ENCODE measurements around the gene DDX27.

Gene DDX27

GRCh38 chr20:49281059-49281912 is 62.1 kb downstream of the DDX27 start:
- Histone ChIP-seq H2BK5ac (ENCODE audit: low read length) (no peak overlapping the region), H3K4me3 (ENCODE audit: low read length) (peak overlapping the region; percentile 64), H2BK15ac (replicated peaks; ENCODE audit: low read depth) (no peak overlapping the region), H2AK5ac (ENCODE audit: low read length) (no peak overlapping the region), H3K27me3 (ENCODE audit: insufficient read depth, low read length, poor library complexity) (no peaks in the 10 kb centered on the region), H3K4me1 (ENCODE audit: control insufficient read depth, low read depth, low read length) (peaks cover 5% of the 10 kb centered on the region), H3K79me1 (ENCODE audit: low read length) (peaks cover 8% of the 10 kb centered on the region), H3K18ac (ENCODE audit: low read length) (no peak overlapping the region), H3K9ac (ENCODE audit: low read length) (peak overlapping the region; percentile 78), H3K4me2 (ENCODE audit: low read length) (peak overlapping the region; percentile 97), H3K23ac (ENCODE audit: low read length) (no peak overlapping the region), H3K79me2 (ENCODE audit: control insufficient read depth, insufficient read depth, low read length) (peaks cover 92% of the 10 kb centered on the region), H4K5ac (ENCODE audit: low read length) (no peak overlapping the region), H3K56ac (ENCODE audit: low read length) (peak overlapping the region; percentile 98), H3K4ac (ENCODE audit: low read depth, low read length) (no peak overlapping the region), H4K8ac (ENCODE audit: low read depth, low read length) (no peak overlapping the region), H3K27ac (ENCODE audit: low read depth, low read length) (no peak overlapping the region), H2BK120ac (ENCODE audit: low read depth, low read length) (no peak overlapping the region), H3K36me3 (ENCODE audit: control insufficient read depth, insufficient read depth, low read length) (peaks cover 54% of the 10 kb centered on the region)
- WGBS (ENCODE audit: extremely low coverage, insufficient coverage, low lambda C conversion rate): no CpG with 5 or more reads among the region's 13 CpGs
- peak; percentile 95 for DNase-seq

GRCh38 chr20:49281913-49282467 is 62.8 kb downstream of the DDX27 start:
- H3K23ac ChIP-seq (ENCODE audit: low read length): no peak overlapping the region
- no peak overlapping the region for H4K5ac ChIP-seq (ENCODE audit: low read length)
- peaks cover 5% of the 10 kb centered on the region for H3K4me1 ChIP-seq (ENCODE audit: control insufficient read depth, low read depth, low read length)
- H3K79me1 ChIP-seq (ENCODE audit: low read length): peaks cover 7% of the 10 kb centered on the region
- peak overlapping the region; percentile 78 for H3K9ac ChIP-seq (ENCODE audit: low read length)
- H3K27ac ChIP-seq (ENCODE audit: low read depth, low read length): no peak overlapping the region
- H3K4ac ChIP-seq (ENCODE audit: low read depth, low read length): no peak overlapping the region
- no peak overlapping the region for H2BK5ac ChIP-seq (ENCODE audit: low read length)
- H4K8ac ChIP-seq (ENCODE audit: low read depth, low read length): no peak overlapping the region
- H3K18ac ChIP-seq (ENCODE audit: low read length): no peak overlapping the region
- peak overlapping the region; percentile 64 for H3K4me3 ChIP-seq (ENCODE audit: low read length)
- no peaks in the 10 kb centered on the region for H3K27me3 ChIP-seq (ENCODE audit: insufficient read depth, low read length, poor library complexity)
- peaks cover 92% of the 10 kb centered on the region for H3K79me2 ChIP-seq (ENCODE audit: control insufficient read depth, insufficient read depth, low read length)
- WGBS (ENCODE audit: extremely low coverage, insufficient coverage, low lambda C conversion rate): no CpG with 5 or more reads among the region's 9 CpGs
- no peak overlapping the region for H2BK15ac ChIP-seq (replicated peaks; ENCODE audit: low read depth)
- no peak overlapping the region for H2BK120ac ChIP-seq (ENCODE audit: low read depth, low read length)
- DNase-seq: peak; percentile 22
- H2AK5ac ChIP-seq (ENCODE audit: low read length): no peak overlapping the region
- peaks cover 61% of the 10 kb centered on the region for H3K36me3 ChIP-seq (ENCODE audit: control insufficient read depth, insufficient read depth, low read length)
- peak overlapping the region; percentile 97 for H3K4me2 ChIP-seq (ENCODE audit: low read length)
- H3K56ac ChIP-seq (ENCODE audit: low read length): peak overlapping the region; percentile 89

GRCh38 chr20:49282584-49283171 is 63.5 kb downstream of the DDX27 start:
- peak; percentile 42 for DNase-seq
- Histone ChIP-seq H3K36me3 (ENCODE audit: control insufficient read depth, insufficient read depth, low read length) (peaks cover 65% of the 10 kb centered on the region), H2BK15ac (replicated peaks; ENCODE audit: low read depth) (no peak overlapping the region), H3K4me2 (ENCODE audit: low read length) (peak overlapping the region; percentile 97), H3K27ac (ENCODE audit: low read depth, low read length) (no peak overlapping the region), H4K5ac (ENCODE audit: low read length) (no peak overlapping the region), H3K79me1 (ENCODE audit: low read length) (peaks cover 4% of the 10 kb centered on the region), H3K9ac (ENCODE audit: low read length) (peak overlapping the region; percentile 78), H3K4me1 (ENCODE audit: control insufficient read depth, low read depth, low read length) (peaks cover 5% of the 10 kb centered on the region), H3K27me3 (ENCODE audit: insufficient read depth, low read length, poor library complexity) (no peaks in the 10 kb centered on the region), H3K56ac (ENCODE audit: low read length) (peak overlapping the region; percentile 89), H2AK5ac (ENCODE audit: low read length) (no peak overlapping the region), H3K79me2 (ENCODE audit: control insufficient read depth, insufficient read depth, low read length) (peaks cover 92% of the 10 kb centered on the region), H3K23ac (ENCODE audit: low read length) (peak overlapping the region; percentile 68), H2BK5ac (ENCODE audit: low read length) (no peak overlapping the region), H3K4me3 (ENCODE audit: low read length) (peak overlapping the region; percentile 64), H3K18ac (ENCODE audit: low read length) (no peak overlapping the region), H2BK120ac (ENCODE audit: low read depth, low read length) (no peak overlapping the region), H3K4ac (ENCODE audit: low read depth, low read length) (no peak overlapping the region), H4K8ac (ENCODE audit: low read depth, low read length) (no peak overlapping the region)
- no CpG with 5 or more reads among the region's 20 CpGs for WGBS (ENCODE audit: extremely low coverage, insufficient coverage, low lambda C conversion rate)

- H3K4me3 ChIP-seq (ENCODE audit: low read length): peak overlapping the region; percentile 64
- no peak overlapping the region for H2BK120ac ChIP-seq (ENCODE audit: low read depth, low read length)
- no peak overlapping the region for H2BK15ac ChIP-seq (replicated peaks; ENCODE audit: low read depth)
- no peak overlapping the region for H2AK5ac ChIP-seq (ENCODE audit: low read length)
- H3K18ac ChIP-seq (ENCODE audit: low read length): no peak overlapping the region
- no peak overlapping the region for H3K23ac ChIP-seq (ENCODE audit: low read length)
- peak overlapping the region; percentile 97 for H3K4me2 ChIP-seq (ENCODE audit: low read length)
- peak overlapping the region; percentile 78 for H3K9ac ChIP-seq (ENCODE audit: low read length)
- no peak overlapping the region for H4K5ac ChIP-seq (ENCODE audit: low read length)
- H3K4me1 ChIP-seq (ENCODE audit: control insufficient read depth, low read depth, low read length): peaks cover 5% of the 10 kb centered on the region
- peaks cover 4% of the 10 kb centered on the region for H3K79me1 ChIP-seq (ENCODE audit: low read length)
- no CpG with 5 or more reads among the region's 9 CpGs for WGBS (ENCODE audit: extremely low coverage, insufficient coverage, low lambda C conversion rate)
- H4K8ac ChIP-seq (ENCODE audit: low read depth, low read length): no peak overlapping the region
- H3K27me3 ChIP-seq (ENCODE audit: insufficient read depth, low read length, poor library complexity): no peaks in the 10 kb centered on the region
- peak overlapping the region; percentile 89 for H3K56ac ChIP-seq (ENCODE audit: low read length)
- H3K36me3 ChIP-seq (ENCODE audit: control insufficient read depth, insufficient read depth, low read length): peaks cover 67% of the 10 kb centered on the region
- H3K79me2 ChIP-seq (ENCODE audit: control insufficient read depth, insufficient read depth, low read length): peaks cover 93% of the 10 kb centered on the region
- DNase-seq: peak; percentile 29
- H3K4ac ChIP-seq (ENCODE audit: low read depth, low read length): no peak overlapping the region
- no peak overlapping the region for H2BK5ac ChIP-seq (ENCODE audit: low read length)
- H3K27ac ChIP-seq (ENCODE audit: low read depth, low read length): no peak overlapping the region
Measured at GRCh38 chr20:49283176-49283702, 64.0 kb downstream of the DDX27 start.

GRCh38 chr20:49283703-49284625 is 64.7 kb downstream of the DDX27 start:
- Histone ChIP-seq H3K18ac (ENCODE audit: low read length) (no peak overlapping the region), H3K4ac (ENCODE audit: low read depth, low read length) (no peak overlapping the region), H3K23ac (ENCODE audit: low read length) (no peak overlapping the region), H3K27me3 (ENCODE audit: insufficient read depth, low read length, poor library complexity) (no peaks in the 10 kb centered on the region), H3K9ac (ENCODE audit: low read length) (peak overlapping the region; percentile 78), H3K4me2 (ENCODE audit: low read length) (peak overlapping the region; percentile 97), H3K79me1 (ENCODE audit: low read length) (peaks cover 9% of the 10 kb centered on the region), H2BK15ac (replicated peaks; ENCODE audit: low read depth) (no peak overlapping the region), H4K8ac (ENCODE audit: low read depth, low read length) (no peak overlapping the region), H3K36me3 (ENCODE audit: control insufficient read depth, insufficient read depth, low read length) (peaks cover 73% of the 10 kb centered on the region), H3K4me1 (ENCODE audit: control insufficient read depth, low read depth, low read length) (peaks cover 5% of the 10 kb centered on the region), H3K79me2 (ENCODE audit: control insufficient read depth, insufficient read depth, low read length) (peaks cover 93% of the 10 kb centered on the region), H3K27ac (ENCODE audit: low read depth, low read length) (no peak overlapping the region), H3K56ac (ENCODE audit: low read length) (peak overlapping the region; percentile 76), H3K4me3 (ENCODE audit: low read length) (peak overlapping the region; percentile 64), H2BK5ac (ENCODE audit: low read length) (no peak overlapping the region), H2BK120ac (ENCODE audit: low read depth, low read length) (no peak overlapping the region), H4K5ac (ENCODE audit: low read length) (no peak overlapping the region), H2AK5ac (ENCODE audit: low read length) (no peak overlapping the region)
- peak; percentile 54 for DNase-seq
- no CpG with 5 or more reads among the region's 3 CpGs for WGBS (ENCODE audit: extremely low coverage, insufficient coverage, low lambda C conversion rate)

All from mesendoderm (in vitro differentiated cells).